IMR-90 (cell line): ENCODE data around the gene MRPL33. TPM values are rescaled to one million over a fixed set of nuclear protein-coding genes. Genes with fewer than 3 reads are reported as not detected.

Experiments
- ATAC-seq: fragments of 200-7000 bp; cut with Tn5 transposase; 2 replicates; pipeline ENCODE4 v1.9.1; 2020; ENCODE audit warnings: low read depth, mild to moderate bottlenecking, moderate library complexity
- BruUV-seq: library from RNA; stranded (reverse); fragments of 400-500 nt; replicated peaks from 2 replicates; lab custom pipeline; 2021; lab: Mats Ljungman, UMichigan
- CTCF ChIA-PET: fragments of 300-600 bp; formaldehyde crosslinking; extraction: SDS; loops from one replicate; lab custom pipeline; 2021; ENCODE audit warnings: antibody characterized with exemption; lab: Yijun Ruan, JAX
- POLR2A ChIA-PET: fragments of 300-600 bp; sonication (Branson Sonifier 250); formaldehyde crosslinking; loops from one replicate; lab custom pipeline; 2022; ENCODE audit warnings: antibody characterized with exemption; ENCODE audit not compliant: unreplicated experiment; lab: Charles Lee
- DNase-seq: peaks from one replicate; pipeline ENCODE4 v3.0.0; 2013
- H2AFZ ChIP-seq: replicated peaks from 2 replicates; pipeline ENCODE3; 2013; ENCODE audit warnings: low read length, mild to moderate bottlenecking; ENCODE audit not compliant: poor library complexity
- H2AK5ac ChIP-seq: 2 replicates; pipeline ENCODE4 v1.6.1; 2013; ENCODE audit warnings: low read depth, low read length, inconsistent platforms
- H2AK9ac ChIP-seq: replicated peaks from 2 replicates; pipeline ENCODE3; 2013; ENCODE audit warnings: mild to moderate bottlenecking, low read depth, low read length, moderate library complexity; ENCODE audit not compliant: poor library complexity
- H2BK120ac ChIP-seq: 2 replicates; pipeline ENCODE4 v1.6.1; 2013; ENCODE audit warnings: low read depth, low read length, inconsistent platforms
- H2BK15ac ChIP-seq: 3 replicates; pipeline ENCODE4 v1.6.1; 2013; ENCODE audit warnings: low read depth, low read length, inconsistent platforms
- H2BK20ac ChIP-seq: 2 replicates; pipeline ENCODE4 v1.6.1; 2013; ENCODE audit warnings: low read depth, mild to moderate bottlenecking, inconsistent platforms, low read length, moderate library complexity
- H2BK5ac ChIP-seq: 2 replicates; pipeline ENCODE4 v1.6.1; 2013; ENCODE audit warnings: mild to moderate bottlenecking, low read depth, low read length, inconsistent platforms; ENCODE audit not compliant: poor library complexity, severe bottlenecking
- H3K14ac ChIP-seq: replicated peaks from 2 replicates; pipeline ENCODE4 v1.6.1; 2013; ENCODE audit warnings: low read depth, low read length, inconsistent platforms
- H3K18ac ChIP-seq: 2 replicates; pipeline ENCODE4 v1.6.1; 2013; ENCODE audit warnings: low read depth, low read length, control low read depth
- H3K23ac ChIP-seq: 2 replicates; pipeline ENCODE4 v1.6.1; 2013; ENCODE audit warnings: low read depth, low read length, inconsistent platforms
- H3K27ac ChIP-seq: 2 replicates; pipeline ENCODE4 v1.5.1; 2013; ENCODE audit warnings: mild to moderate bottlenecking, control low read depth, low read length; ENCODE audit not compliant: insufficient read depth
- H3K27me3 ChIP-seq: 2 replicates; pipeline ENCODE4 v1.6.1; 2013; ENCODE audit warnings: low read length; ENCODE audit not compliant: control insufficient read depth, insufficient read depth
- H3K36me3 ChIP-seq: 2 replicates; pipeline ENCODE4 v1.6.1; 2013; ENCODE audit warnings: low read length, mixed read lengths; ENCODE audit not compliant: control insufficient read depth, insufficient read depth
- H3K4ac ChIP-seq: 2 replicates; pipeline ENCODE4 v1.6.1; 2013; ENCODE audit warnings: low read depth, low read length, inconsistent platforms
- H3K4me1 ChIP-seq: 2 replicates; pipeline ENCODE4 v1.6.1; 2013; ENCODE audit warnings: low read length, mixed read lengths; ENCODE audit not compliant: control insufficient read depth, insufficient read depth
- H3K4me2 ChIP-seq: 2 replicates; pipeline ENCODE4 v1.6.1; 2013; ENCODE audit warnings: low read depth, mild to moderate bottlenecking, control low read depth, low read length, moderate library complexity
- H3K4me3 ChIP-seq: 2 replicates; pipeline ENCODE4 v1.5.1; 2013; ENCODE audit warnings: low read depth, mild to moderate bottlenecking, control low read depth, low read length, moderate library complexity; ENCODE audit not compliant: insufficient read depth
- H3K56ac ChIP-seq: 2 replicates; pipeline ENCODE4 v1.6.1; 2013; ENCODE audit warnings: low read length, inconsistent platforms; ENCODE audit not compliant: insufficient read depth; ENCODE audit errors: extremely low read depth
- H3K79me1 ChIP-seq, 2 experiments: 2 replicates each; pipeline ENCODE4 v1.6.1; 2013; ENCODE audit warnings: low read length in 2 of 2, inconsistent platforms in 1 of 2, low read depth in 1 of 2
- H3K9ac ChIP-seq: 2 replicates; pipeline ENCODE4 v1.6.1; 2013; ENCODE audit warnings: low read depth, low read length, control low read depth
- H3K9me1 ChIP-seq: 2 replicates; pipeline ENCODE4 v1.6.1; 2013; ENCODE audit warnings: low read length, inconsistent platforms; ENCODE audit not compliant: insufficient read depth
- H3K9me3 ChIP-seq: 2 replicates; pipeline ENCODE4 v1.6.1; 2013; ENCODE audit warnings: low read length; ENCODE audit not compliant: control insufficient read depth, insufficient read depth
- H4K20me1 ChIP-seq: 2 replicates; pipeline ENCODE4 v1.6.1; 2013; ENCODE audit warnings: low read length, inconsistent platforms; ENCODE audit not compliant: insufficient read depth
- H4K5ac ChIP-seq: 2 replicates; pipeline ENCODE4 v1.6.1; 2013; ENCODE audit warnings: mild to moderate bottlenecking, low read depth, low read length, control low read depth
- H4K8ac ChIP-seq, 2 experiments: 2 replicates each; pipeline ENCODE4 v1.6.1; 2013; ENCODE audit warnings: low read depth in 2 of 2, low read length in 2 of 2, control low read depth in 1 of 2, inconsistent platforms in 1 of 2
- H4K91ac ChIP-seq: 2 replicates; pipeline ENCODE4 v1.6.1; 2013; ENCODE audit warnings: low read depth, low read length, inconsistent platforms; ENCODE audit not compliant: insufficient read depth
- BHLHE40 ChIP-seq: fragments of 150-350 bp; IDR thresholded peaks from 2 replicates; pipeline ENCODE4 v1.6.1; 2016; ENCODE audit warnings: mild to moderate bottlenecking, low read depth, low read length
- CEBPB ChIP-seq: IDR thresholded peaks from 2 replicates; pipeline ENCODE4 v1.6.1; 2012; ENCODE audit warnings: low read depth, low read length, improper control_type of control experiment
- CHD1 ChIP-seq: IDR thresholded peaks from 2 replicates; pipeline ENCODE4 v1.6.1; 2012; ENCODE audit warnings: low read depth, low read length, improper control_type of control experiment
- CTCF ChIP-seq: conservative IDR thresholded peaks from 2 replicates; pipeline ENCODE4 v1.5.1; 2012; ENCODE audit warnings: mild to moderate bottlenecking, low read depth, low read length, improper control_type of control experiment
- ELK1 ChIP-seq: fragments of 150-350 bp; IDR thresholded peaks from 2 replicates; pipeline ENCODE4 v1.6.1; 2016; ENCODE audit warnings: low read depth, mild to moderate bottlenecking, low read length, moderate library complexity, borderline replicate concordance
- FOS ChIP-seq: fragments of 150-350 bp; IDR thresholded peaks from 2 replicates; pipeline ENCODE4 v1.6.1; 2016; ENCODE audit warnings: low read depth, low read length
- MAFK ChIP-seq: IDR thresholded peaks from 2 replicates; pipeline ENCODE4 v1.6.1; 2012; ENCODE audit warnings: low read depth, low read length, improper control_type of control experiment
- MAZ ChIP-seq: IDR thresholded peaks from 2 replicates; pipeline ENCODE4 v1.6.1; 2012; ENCODE audit warnings: low read depth, mild to moderate bottlenecking, low read length, improper control_type of control experiment, moderate library complexity, borderline replicate concordance
- MXI1 ChIP-seq: IDR thresholded peaks from 2 replicates; pipeline ENCODE4 v1.6.1; 2012; ENCODE audit warnings: low read depth, mild to moderate bottlenecking, low read length, moderate library complexity, borderline replicate concordance
- POLR2A ChIP-seq: IDR thresholded peaks from 2 replicates; pipeline ENCODE4 v1.6.1; 2012; ENCODE audit warnings: mild to moderate bottlenecking, low read depth, low read length
- RAD21 ChIP-seq: IDR thresholded peaks from 2 replicates; pipeline ENCODE4 v1.6.1; 2012; ENCODE audit warnings: low read length, improper control_type of control experiment
- RCOR1 ChIP-seq: IDR thresholded peaks from 2 replicates; pipeline ENCODE4 v1.6.1; 2012; ENCODE audit warnings: mild to moderate bottlenecking, low read length, improper control_type of control experiment; ENCODE audit not compliant: insufficient replicate concordance
- SMC3 ChIP-seq: fragments of 150-350 bp; IDR thresholded peaks from 2 replicates; pipeline ENCODE4 v1.6.1; 2016; ENCODE audit warnings: low read depth, mild to moderate bottlenecking, antibody characterized with exemption, low read length, moderate library complexity
- WGBS, 2 experiments: methylation state at CpG; one replicate each; pipeline versions ENCODE4 v1.1.5 to v1.1.7; 2013; ENCODE audit warnings: missing lambda C conversion rate in 2 of 2; ENCODE audit not compliant: insufficient read length in 1 of 2; ENCODE audit errors: extremely low coverage in 2 of 2; 5-methylcytosine and 5-hydroxymethylcytosine counted together
- dilution Hi-C: fragments of 300-500 bp; cut with HindIII; formaldehyde crosslinking; loops from one replicate; pipeline ENCODE4 v1.14.3; 2018; ENCODE audit warnings: low sequenced_read_pairs; ENCODE audit not compliant: unreplicated experiment
- in situ Hi-C: fragments of 300-500 bp; cut with MboI; formaldehyde crosslinking; loops from 3 replicates; pipeline ENCODE4 v1.14.3; 2019; ENCODE audit warnings: low sequenced_read_pairs, inconsistent platforms, mixed read lengths
- intact Hi-C: fragments of 100-400 bp; cut with micrococcal nuclease; formaldehyde crosslinking; loops from 2 replicates; pipeline ENCODE4 v1.10.0; 2022
- polyA plus RNA-seq, 3 experiments: library from polyadenylated mRNA; depleted of rRNA; stranded (reverse); fragments of >200 nt; gene quantifications; 2 replicates each; pipeline ENCODE4 v1.2.3, GENCODE V29; 2012; ENCODE audit warnings: low replicate concordance in 1 of 3
- total RNA-seq: library from RNA; depleted of rRNA; stranded (reverse); fragments of >200 nt; gene quantifications from 2 replicates; pipeline ENCODE4 v1.2.3, GENCODE V29; 2012

Gene MRPL33
- total and polyA plus RNA-seq, 2 of the 4 experiments (the other 2 are of a cell fraction): 13.3 to 101 TPM

- H4K5ac ChIP-seq: peak overlapping the region; percentile 90
- peaks cover 5% of the 10 kb centered on the region for H3K36me3 ChIP-seq
- H2AK5ac ChIP-seq: peak overlapping the region; percentile 79
- in situ Hi-C loops: no loop called here
- TF ChIP-seq MAFK (no peak), ELK1 (no peak), CEBPB (no peak), FOS (no peak), SMC3 (no peak), RCOR1 (no peak), POLR2A (no peak), CTCF (no peak), RAD21 (no peak), BHLHE40 (no peak), CHD1 (no peak), MXI1 (no peak), MAZ (no peak)
- peak overlapping the region; percentile 96 for H2AK9ac ChIP-seq
- H3K79me1 ChIP-seq: peaks cover 4 to 40% of the 10 kb centered on the region in 2 experiments
- peak overlapping the region; percentile 85 for H3K4me2 ChIP-seq
- no peak for ATAC-seq
- H2AFZ ChIP-seq: peak overlapping the region; percentile 99
- peak overlapping the region; percentile 70 for H3K9ac ChIP-seq
- peak overlapping the region; percentile 81 for H2BK5ac ChIP-seq
- peak overlapping the region; percentile 95 for H4K91ac ChIP-seq
- peak overlapping the region; percentile 95 for H3K14ac ChIP-seq
- H3K4ac ChIP-seq: peak overlapping the region; percentile 88
- H3K9me3 ChIP-seq: no peaks in the 10 kb centered on the region
- peak overlapping the region; percentile 71 for H2BK120ac ChIP-seq
- intact Hi-C loops: loop anchor here (1.0 to 10.0 kb wide), 2 partner anchors 184 to 624 kb away; no protein-coding TSS in a partner anchor
- H4K8ac ChIP-seq: peak overlapping the region; percentile 78 to 97
- H2BK20ac ChIP-seq: peak overlapping the region; percentile 20; the same call in 1 of the 2 replicates
- peak overlapping the region; percentile 66 for H3K18ac ChIP-seq
- BruUV-seq: no TSS peak
- ChIA-PET CTCF (no interaction called here), POLR2A (no interaction called here)
- H3K56ac ChIP-seq: peak overlapping the region; percentile 34
- dilution Hi-C loops: no loop called here
- peak overlapping the region; percentile 75 for H3K27ac ChIP-seq
- H3K4me1 ChIP-seq: peaks cover 10% of the 10 kb centered on the region
- no peaks in the 10 kb centered on the region for H3K27me3 ChIP-seq
- H2BK15ac ChIP-seq: peak overlapping the region; percentile 21; the same call in 1 of the 3 replicates
- peak overlapping the region; percentile 73 for H3K4me3 ChIP-seq
- no peaks in the 10 kb centered on the region for H4K20me1 ChIP-seq
- no peak for DNase-seq
- H3K23ac ChIP-seq: peak overlapping the region; percentile 63
- WGBS, 2 experiments: 29% methylated on average over 6 of the region's 13 CpGs; no CpG with 5 or more reads in 1 of the 2 experiments
- H3K9me1 ChIP-seq: peaks cover 2% of the 10 kb centered on the region; the same call in 1 of the 2 replicates
These were observed 344 bp upstream of the MRPL33 start for GRCh38 chr2:27771202-27771547.
